Measurements from ENCODE around the gene MOCS2. TPM values are rescaled to one million over a fixed set of nuclear protein-coding genes. Genes with fewer than 3 reads are reported as not detected.
A peak's percentile ranks its signal among the peaks of the same experiment; 100 is the strongest.

MOCS2 gene
- total and polyA plus RNA-seq, 4 donors = 57.2 to 109 (median 77.7) TPM

GRCh38 chr5:53084546-53085255 is 24.9 kb downstream of the MOCS2 start:
- WGBS (ENCODE audit: insufficient coverage) = 82% methylated on average over 3 of the region's 4 CpGs
- peaks cover 4% of the 10 kb centered on the region for H3K4me1 ChIP-seq (ENCODE audit: control insufficient read depth, insufficient read depth, low read length)
- no peak overlapping the region for H3K4me3 ChIP-seq (ENCODE audit: low read depth, low read length)
- no peaks in the 10 kb centered on the region for H3K36me3 ChIP-seq (ENCODE audit: control insufficient read depth, insufficient read depth, low read length)
- DNase-seq (ENCODE audit: low read depth in 4 of 6, low spot score in 6 of 6) = peak in 1 of 6 donors; percentile 35
- no peaks in the 10 kb centered on the region for H3K9me3 ChIP-seq (ENCODE audit: control insufficient read depth, insufficient read depth, low read length)
- H3K27me3 ChIP-seq (ENCODE audit: control insufficient read depth, insufficient read depth, low read length) = peaks cover 3% of the 10 kb centered on the region
- H3K27ac ChIP-seq (ENCODE audit: low read depth, low read length) = no peak overlapping the region

GRCh38 chr5:53083927-53084326 is 25.6 kb downstream of the MOCS2 start:
- Histone ChIP-seq H3K36me3 (ENCODE audit: control insufficient read depth, insufficient read depth, low read length) (no peaks in the 10 kb centered on the region), H3K4me3 (ENCODE audit: low read depth, low read length) (no peak overlapping the region), H3K9me3 (ENCODE audit: control insufficient read depth, insufficient read depth, low read length) (no peaks in the 10 kb centered on the region), H3K27ac (ENCODE audit: low read depth, low read length) (no peak overlapping the region), H3K4me1 (ENCODE audit: control insufficient read depth, insufficient read depth, low read length) (peaks cover 4% of the 10 kb centered on the region), H3K27me3 (ENCODE audit: control insufficient read depth, insufficient read depth, low read length) (peaks cover 3% of the 10 kb centered on the region)
- no peak for DNase-seq (ENCODE audit: low read depth in 4 of 6, low spot score in 6 of 6)

GRCh38 chr5:53080271-53080670 is 29.3 kb downstream of the MOCS2 start:
- WGBS (ENCODE audit: insufficient coverage) = 100% methylated on average over 2 of the region's 4 CpGs
- H3K9me3 ChIP-seq (ENCODE audit: control insufficient read depth, insufficient read depth, low read length) = no peaks in the 10 kb centered on the region
- no peak overlapping the region for H3K4me3 ChIP-seq (ENCODE audit: low read depth, low read length)
- DNase-seq (ENCODE audit: low read depth in 4 of 6, low spot score in 6 of 6) = no peak
- no peaks in the 10 kb centered on the region for H3K4me1 ChIP-seq (ENCODE audit: control insufficient read depth, insufficient read depth, low read length)
- peaks cover 3% of the 10 kb centered on the region for H3K27me3 ChIP-seq (ENCODE audit: control insufficient read depth, insufficient read depth, low read length)
- H3K36me3 ChIP-seq (ENCODE audit: control insufficient read depth, insufficient read depth, low read length) = no peaks in the 10 kb centered on the region
- no peak overlapping the region for H3K27ac ChIP-seq (ENCODE audit: low read depth, low read length)

- WGBS (ENCODE audit: insufficient coverage) = 100% methylated on average over 2 of the region's 2 CpGs
- no peak overlapping the region for H3K27ac ChIP-seq (ENCODE audit: low read depth, low read length)
- no peaks in the 10 kb centered on the region for H3K36me3 ChIP-seq (ENCODE audit: control insufficient read depth, insufficient read depth, low read length)
These were observed 33.5 kb downstream of the MOCS2 start for GRCh38 chr5:53076014-53076583.

GRCh38 chr5:53073348-53073747 is 36.2 kb downstream of the MOCS2 start:
- no CpG with 5 or more reads among the region's 2 CpGs for WGBS (ENCODE audit: insufficient coverage)
- peak in 1 of 6 donors; percentile 69 for DNase-seq (ENCODE audit: low read depth in 4 of 6, low spot score in 6 of 6)
- Histone ChIP-seq H3K27me3 (ENCODE audit: control insufficient read depth, insufficient read depth, low read length) (no peaks in the 10 kb centered on the region), H3K4me3 (ENCODE audit: low read depth, low read length) (no peak overlapping the region), H3K9me3 (ENCODE audit: control insufficient read depth, insufficient read depth, low read length) (no peaks in the 10 kb centered on the region), H3K27ac (ENCODE audit: low read depth, low read length) (no peak overlapping the region), H3K4me1 (ENCODE audit: control insufficient read depth, insufficient read depth, low read length) (no peaks in the 10 kb centered on the region), H3K36me3 (ENCODE audit: control insufficient read depth, insufficient read depth, low read length) (no peaks in the 10 kb centered on the region)

More at GRCh38 chr5:53076014-53076583, 33.5 kb downstream of the MOCS2 start:
- no peaks in the 10 kb centered on the region for H3K27me3 ChIP-seq (ENCODE audit: control insufficient read depth, insufficient read depth, low read length)
- H3K4me1 ChIP-seq (ENCODE audit: control insufficient read depth, insufficient read depth, low read length) = no peaks in the 10 kb centered on the region
- DNase-seq (ENCODE audit: low read depth in 4 of 6, low spot score in 6 of 6) = no peak
- no peak overlapping the region for H3K4me3 ChIP-seq (ENCODE audit: low read depth, low read length)
- H3K9me3 ChIP-seq (ENCODE audit: control insufficient read depth, insufficient read depth, low read length) = no peaks in the 10 kb centered on the region

GRCh38 chr5:53071738-53072137 is 37.8 kb downstream of the MOCS2 start:
- no peaks in the 10 kb centered on the region for H3K9me3 ChIP-seq (ENCODE audit: control insufficient read depth, insufficient read depth, low read length)
- H3K27ac ChIP-seq (ENCODE audit: low read depth, low read length) = no peak overlapping the region
- H3K4me3 ChIP-seq (ENCODE audit: low read depth, low read length) = no peak overlapping the region
- no peak for DNase-seq (ENCODE audit: low read depth in 4 of 6, low spot score in 6 of 6)
- H3K27me3 ChIP-seq (ENCODE audit: control insufficient read depth, insufficient read depth, low read length) = no peaks in the 10 kb centered on the region
- no peaks in the 10 kb centered on the region for H3K36me3 ChIP-seq (ENCODE audit: control insufficient read depth, insufficient read depth, low read length)
- WGBS (ENCODE audit: insufficient coverage) = no CpG with 5 or more reads among the region's 2 CpGs
- no peaks in the 10 kb centered on the region for H3K4me1 ChIP-seq (ENCODE audit: control insufficient read depth, insufficient read depth, low read length)

GRCh38 chr5:53071298-53071697 is 38.3 kb downstream of the MOCS2 start:
- H3K4me3 ChIP-seq (ENCODE audit: low read depth, low read length) = no peak overlapping the region
- H3K27ac ChIP-seq (ENCODE audit: low read depth, low read length) = no peak overlapping the region
- no peaks in the 10 kb centered on the region for H3K36me3 ChIP-seq (ENCODE audit: control insufficient read depth, insufficient read depth, low read length)
- H3K9me3 ChIP-seq (ENCODE audit: control insufficient read depth, insufficient read depth, low read length) = no peaks in the 10 kb centered on the region
- no peaks in the 10 kb centered on the region for H3K27me3 ChIP-seq (ENCODE audit: control insufficient read depth, insufficient read depth, low read length)
- 88% methylated on average over 1 of the region's 2 CpGs for WGBS (ENCODE audit: insufficient coverage)
- H3K4me1 ChIP-seq (ENCODE audit: control insufficient read depth, insufficient read depth, low read length) = no peaks in the 10 kb centered on the region
- DNase-seq (ENCODE audit: low read depth in 4 of 6, low spot score in 6 of 6) = no peak

GRCh38 chr5:53069626-53070025 is 39.9 kb downstream of the MOCS2 start:
- H3K36me3 ChIP-seq (ENCODE audit: control insufficient read depth, insufficient read depth, low read length) = no peaks in the 10 kb centered on the region
- H3K27me3 ChIP-seq (ENCODE audit: control insufficient read depth, insufficient read depth, low read length) = no peaks in the 10 kb centered on the region
- H3K27ac ChIP-seq (ENCODE audit: low read depth, low read length) = no peak overlapping the region
- H3K4me1 ChIP-seq (ENCODE audit: control insufficient read depth, insufficient read depth, low read length) = no peaks in the 10 kb centered on the region
- no peaks in the 10 kb centered on the region for H3K9me3 ChIP-seq (ENCODE audit: control insufficient read depth, insufficient read depth, low read length)
- DNase-seq (ENCODE audit: low read depth in 4 of 6, low spot score in 6 of 6) = no peak
- no peak overlapping the region for H3K4me3 ChIP-seq (ENCODE audit: low read depth, low read length)
- 90% methylated on average over 3 of the region's 5 CpGs for WGBS (ENCODE audit: insufficient coverage)

- 82% methylated on average over 1 of the region's 4 CpGs for WGBS (ENCODE audit: insufficient coverage)
- no peak overlapping the region for H3K27ac ChIP-seq (ENCODE audit: low read depth, low read length)
- H3K9me3 ChIP-seq (ENCODE audit: control insufficient read depth, insufficient read depth, low read length) = no peaks in the 10 kb centered on the region
- H3K4me3 ChIP-seq (ENCODE audit: low read depth, low read length) = no peak overlapping the region
- DNase-seq (ENCODE audit: low read depth in 4 of 6, low spot score in 6 of 6) = no peak
- no peaks in the 10 kb centered on the region for H3K4me1 ChIP-seq (ENCODE audit: control insufficient read depth, insufficient read depth, low read length)
- H3K36me3 ChIP-seq (ENCODE audit: control insufficient read depth, insufficient read depth, low read length) = no peaks in the 10 kb centered on the region
- no peaks in the 10 kb centered on the region for H3K27me3 ChIP-seq (ENCODE audit: control insufficient read depth, insufficient read depth, low read length)
These were observed 41.2 kb downstream of the MOCS2 start for GRCh38 chr5:53068291-53068836.

- Histone ChIP-seq H3K27ac (ENCODE audit: low read depth, low read length) (no peak overlapping the region), H3K27me3 (ENCODE audit: control insufficient read depth, insufficient read depth, low read length) (no peaks in the 10 kb centered on the region), H3K4me1 (ENCODE audit: control insufficient read depth, insufficient read depth, low read length) (no peaks in the 10 kb centered on the region), H3K36me3 (ENCODE audit: control insufficient read depth, insufficient read depth, low read length) (no peaks in the 10 kb centered on the region), H3K4me3 (ENCODE audit: low read depth, low read length) (no peak overlapping the region), H3K9me3 (ENCODE audit: control insufficient read depth, insufficient read depth, low read length) (no peaks in the 10 kb centered on the region)
- no CpG with 5 or more reads among the region's 1 CpG for WGBS (ENCODE audit: insufficient coverage)
- no peak for DNase-seq (ENCODE audit: low read depth in 4 of 6, low spot score in 6 of 6)
These were observed 41.9 kb downstream of the MOCS2 start for GRCh38 chr5:53067641-53068040.
